Measurements from ENCODE around the gene WAPL. TPM values are rescaled to one million over a fixed set of nuclear protein-coding genes. Genes with fewer than 3 reads are reported as not detected.

Gene WAPL
- total RNA-seq, 2 experiments from 2014 or later: 51.1 to 75.7 TPM

- no peaks in the 10 kb centered on the region for H3K9me2 ChIP-seq (ENCODE audit: insufficient read depth, low read length)
- H4K20me1 ChIP-seq (ENCODE audit: insufficient read depth, low read length): no peaks in the 10 kb centered on the region
- H3K79me2 ChIP-seq (ENCODE audit: insufficient read depth, low read depth, low read length): peaks cover 22% of the 10 kb centered on the region; the same call in 1 of the 2 replicates
- TF ChIP-seq CTCF (conservative IDR thresholded peaks at IDR 0.05; ENCODE audit: low read length) (no peak), EZH2phosphoT487 (IDR thresholded peaks at IDR 0.05; ENCODE audit: borderline replicate concordance, low read depth, low read length) (no peak)
- no peak overlapping the region for H3K27ac ChIP-seq (ENCODE audit: low read depth, low read length, poor library complexity, severe bottlenecking)
- BruUV-seq (replicated peaks): no TSS peak
- H3K4me1 ChIP-seq (ENCODE audit: insufficient read depth, low read length, poor library complexity, severe bottlenecking): peaks cover 46% of the 10 kb centered on the region
- no peak for DNase-seq (ENCODE audit: low spot score)
- no peak overlapping the region for H3K4me3 ChIP-seq (ENCODE audit: low read depth, low read length, poor library complexity, severe bottlenecking)
- no peak overlapping the region for H3K4me2 ChIP-seq (ENCODE audit: low read length)
- H3K36me3 ChIP-seq (ENCODE audit: insufficient read depth, low read length): peaks cover 13% of the 10 kb centered on the region
- H2AFZ ChIP-seq (ENCODE audit: low read length): no peak overlapping the region
- intact Hi-C loops (cut with micrococcal nuclease; ENCODE audit: unreplicated experiment): no loop called here
- no peaks in the 10 kb centered on the region for H3K9me3 ChIP-seq (ENCODE audit: low read length)
- POLR2A ChIA-PET: interaction anchor here (0.5 to 7.8 kb wide), 7 partner anchors 9 to 1725 kb away, joined by 3 to 53 read pairs (median 3); no protein-coding TSS in a partner anchor
- CTCF ChIA-PET (ENCODE audit: unreplicated experiment): interaction anchor here (0.6 to 1.6 kb wide), 3 partner anchors 12 to 197 kb away, joined by 3 to 6 read pairs (median 6); no protein-coding TSS in a partner anchor
Measured at GRCh38 chr10:86388119-86388704, 133.4 kb downstream of the WAPL start.

GRCh38 chr10:86387178-86387794 lies 134.3 kb downstream of the WAPL start:
- ChIA-PET CTCF (ENCODE audit: unreplicated experiment) (no interaction called here), POLR2A (interaction anchor here (0.6 to 2.0 kb wide), 5 partner anchors 13 to 190 kb away, joined by 3 to 5 read pairs (median 3); no protein-coding TSS in a partner anchor)
- Histone ChIP-seq H3K27ac (ENCODE audit: low read depth, low read length, poor library complexity, severe bottlenecking) (no peak overlapping the region), H4K20me1 (ENCODE audit: insufficient read depth, low read length) (no peaks in the 10 kb centered on the region), H3K79me2 (ENCODE audit: insufficient read depth, low read depth, low read length) (peaks cover 21% of the 10 kb centered on the region; the same call in 1 of the 2 replicates), H2AFZ (ENCODE audit: low read length) (no peak overlapping the region), H3K36me3 (ENCODE audit: insufficient read depth, low read length) (peaks cover 13% of the 10 kb centered on the region), H3K4me1 (ENCODE audit: insufficient read depth, low read length, poor library complexity, severe bottlenecking) (peaks cover 37% of the 10 kb centered on the region), H3K4me3 (ENCODE audit: low read depth, low read length, poor library complexity, severe bottlenecking) (no peak overlapping the region), H3K9me3 (ENCODE audit: low read length) (no peaks in the 10 kb centered on the region), H3K9me2 (ENCODE audit: insufficient read depth, low read length) (no peaks in the 10 kb centered on the region), H3K4me2 (ENCODE audit: low read length) (no peak overlapping the region)
- no TSS peak for BruUV-seq (replicated peaks)
- no peak for DNase-seq (ENCODE audit: low spot score)
- intact Hi-C loops (cut with micrococcal nuclease; ENCODE audit: unreplicated experiment): no loop called here
- TF ChIP-seq CTCF (conservative IDR thresholded peaks at IDR 0.05; ENCODE audit: low read length) (peak; percentile 58), EZH2phosphoT487 (IDR thresholded peaks at IDR 0.05; ENCODE audit: borderline replicate concordance, low read depth, low read length) (no peak)

- TF ChIP-seq EZH2phosphoT487 (IDR thresholded peaks at IDR 0.05; ENCODE audit: borderline replicate concordance, low read depth, low read length) (no peak), CTCF (conservative IDR thresholded peaks at IDR 0.05; ENCODE audit: low read length) (no peak)
- POLR2A ChIA-PET: interaction anchor here (0.5 to 1.3 kb wide), 3 partner anchors 8 to 144 kb away, joined by 3 read pairs; no protein-coding TSS in a partner anchor
- H3K9me3 ChIP-seq (ENCODE audit: low read length): no peaks in the 10 kb centered on the region
- no peak overlapping the region for H3K27ac ChIP-seq (ENCODE audit: low read depth, low read length, poor library complexity, severe bottlenecking)
- no peak overlapping the region for H3K4me2 ChIP-seq (ENCODE audit: low read length)
- DNase-seq (ENCODE audit: low spot score): no peak
- no peaks in the 10 kb centered on the region for H4K20me1 ChIP-seq (ENCODE audit: insufficient read depth, low read length)
- no peak overlapping the region for H2AFZ ChIP-seq (ENCODE audit: low read length)
- no peak overlapping the region for H3K4me3 ChIP-seq (ENCODE audit: low read depth, low read length, poor library complexity, severe bottlenecking)
- peaks cover 7% of the 10 kb centered on the region; the same call in 1 of the 2 replicates for H3K79me2 ChIP-seq (ENCODE audit: insufficient read depth, low read depth, low read length)
- H3K9me2 ChIP-seq (ENCODE audit: insufficient read depth, low read length): no peaks in the 10 kb centered on the region
- peaks cover 25% of the 10 kb centered on the region for H3K4me1 ChIP-seq (ENCODE audit: insufficient read depth, low read length, poor library complexity, severe bottlenecking)
- intact Hi-C loops (cut with micrococcal nuclease; ENCODE audit: unreplicated experiment): no loop called here
- BruUV-seq (replicated peaks): no TSS peak
- H3K36me3 ChIP-seq (ENCODE audit: insufficient read depth, low read length): peaks cover 13% of the 10 kb centered on the region
- CTCF ChIA-PET (ENCODE audit: unreplicated experiment): no interaction called here
Measured at GRCh38 chr10:86385806-86386205, 135.8 kb downstream of the WAPL start.
